CD4-positive, alpha-beta T cell treated with Interleukin-15 for 4 hours (primary cell): Measurements from ENCODE around the gene ARL6IP4.

Source experiments
- DNase-seq: peaks from one replicate; pipeline ENCODE4 v3.0.0-alpha.2; 2020; ENCODE audit warnings: low spot score

ARL6IP4 gene

DNA sequence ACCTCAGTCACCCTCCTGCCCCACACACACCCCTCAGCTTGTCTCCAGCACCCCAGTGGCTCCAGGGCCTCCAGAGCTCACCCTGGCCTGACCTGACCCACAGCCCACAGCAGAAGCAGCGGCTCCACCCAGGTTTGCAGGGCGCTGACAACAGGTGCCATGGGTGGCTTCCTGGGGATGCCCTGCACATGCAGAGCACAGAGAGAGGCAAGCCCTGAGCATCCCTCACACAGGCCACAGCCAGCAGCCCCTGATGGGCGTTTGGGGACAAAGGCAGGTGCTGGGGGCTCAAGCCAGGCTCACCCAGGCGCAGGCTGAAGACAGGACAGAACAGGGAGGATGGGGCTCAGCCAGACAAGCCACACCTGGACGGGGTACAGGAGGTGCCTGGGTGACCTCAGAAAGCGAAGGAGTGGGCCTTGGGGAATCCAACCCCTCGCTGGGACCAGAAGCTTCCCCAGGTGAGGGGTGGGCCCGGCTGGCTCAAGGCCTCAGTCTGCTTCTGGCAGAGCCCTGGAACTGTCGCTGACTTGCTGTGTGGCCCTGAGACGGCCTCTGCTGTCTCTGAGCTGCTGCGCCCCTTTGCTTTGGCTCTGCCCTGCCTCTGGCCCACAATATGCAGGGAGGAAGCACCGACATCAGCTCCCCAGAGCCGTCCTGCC lies 10.6 kb downstream of the ARL6IP4 start:
- no peak for DNase-seq

DNA sequence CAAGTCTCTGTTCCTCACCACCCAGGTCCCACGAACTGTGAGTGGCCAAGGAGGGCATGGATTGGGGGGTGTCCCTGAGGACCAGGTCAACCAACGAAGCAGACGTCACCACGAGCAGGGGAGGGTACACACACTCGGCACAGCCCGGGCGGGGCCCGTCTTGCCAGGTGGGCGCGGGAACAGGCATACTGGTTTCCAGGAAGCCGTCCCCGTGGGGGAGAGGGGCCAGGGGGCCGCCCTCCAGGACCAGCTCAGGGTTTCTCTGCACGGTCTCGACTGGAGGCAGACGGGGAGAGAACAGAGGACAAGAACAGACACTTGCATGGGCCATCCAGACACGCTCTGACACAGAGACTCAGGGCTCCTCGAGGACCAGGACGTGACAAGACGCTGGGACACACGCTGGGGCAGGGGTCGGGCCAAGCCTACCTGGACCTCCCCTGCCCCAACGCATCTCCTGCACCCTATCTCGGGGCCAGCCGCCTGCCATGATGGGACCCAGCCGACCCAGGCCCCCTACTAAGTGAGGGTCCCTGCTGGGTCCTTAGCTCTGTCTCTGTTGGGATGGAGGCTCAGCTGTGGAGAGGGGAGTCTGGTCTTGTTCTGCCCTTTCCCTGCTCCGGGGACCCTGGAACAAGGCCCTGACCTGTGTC lies 11.3 kb downstream of the ARL6IP4 start:
- no peak for DNase-seq

DNA sequence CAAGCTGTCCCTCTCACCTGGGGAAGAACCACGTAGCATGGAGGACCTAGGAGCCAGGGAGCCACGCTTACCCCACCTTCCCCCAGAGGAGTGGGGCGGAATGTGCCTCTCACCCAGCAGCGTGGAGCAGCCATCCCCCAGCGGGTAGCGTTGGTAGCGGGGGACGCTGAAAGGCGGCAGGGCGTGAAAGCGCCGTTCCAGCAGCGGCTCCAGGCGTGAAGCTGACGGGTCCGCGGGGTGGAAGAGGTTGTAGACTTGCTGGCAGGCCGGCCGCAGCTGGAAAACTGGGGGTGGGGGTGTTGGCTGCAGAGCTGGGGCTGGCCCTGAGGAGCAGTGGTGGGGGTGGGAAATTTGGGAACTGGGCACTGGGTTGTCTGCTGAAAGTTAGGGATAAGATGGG lies 11.9 kb downstream of the ARL6IP4 start:
- no peak for DNase-seq

DNA sequence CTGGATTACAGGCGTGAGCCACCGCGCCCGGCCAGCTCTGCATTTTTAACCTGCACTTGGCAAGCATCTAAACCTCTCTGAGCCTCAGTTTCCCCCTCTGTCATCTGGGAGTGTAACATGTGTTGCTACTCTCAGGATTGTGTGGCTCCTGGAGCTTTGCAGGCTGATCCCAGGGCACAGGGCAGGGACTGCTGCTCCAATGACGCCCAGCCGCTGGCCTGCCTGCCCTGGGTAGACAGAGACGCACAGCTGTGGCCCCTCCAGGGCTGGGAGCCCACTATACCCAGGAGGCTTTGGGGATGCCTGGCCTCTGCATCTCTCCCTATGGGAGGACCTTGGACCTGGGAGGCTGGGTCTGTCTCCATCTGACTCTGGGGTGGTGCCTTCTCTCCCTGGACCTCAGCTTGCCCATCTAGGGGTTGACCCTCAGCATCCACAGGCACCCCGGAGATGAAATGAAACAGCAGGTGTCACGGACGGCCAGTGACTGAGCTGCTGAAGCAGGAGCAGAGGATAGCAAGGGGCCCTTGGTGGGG lies 13.7 kb downstream of the ARL6IP4 start:
- no peak for DNase-seq

DNA sequence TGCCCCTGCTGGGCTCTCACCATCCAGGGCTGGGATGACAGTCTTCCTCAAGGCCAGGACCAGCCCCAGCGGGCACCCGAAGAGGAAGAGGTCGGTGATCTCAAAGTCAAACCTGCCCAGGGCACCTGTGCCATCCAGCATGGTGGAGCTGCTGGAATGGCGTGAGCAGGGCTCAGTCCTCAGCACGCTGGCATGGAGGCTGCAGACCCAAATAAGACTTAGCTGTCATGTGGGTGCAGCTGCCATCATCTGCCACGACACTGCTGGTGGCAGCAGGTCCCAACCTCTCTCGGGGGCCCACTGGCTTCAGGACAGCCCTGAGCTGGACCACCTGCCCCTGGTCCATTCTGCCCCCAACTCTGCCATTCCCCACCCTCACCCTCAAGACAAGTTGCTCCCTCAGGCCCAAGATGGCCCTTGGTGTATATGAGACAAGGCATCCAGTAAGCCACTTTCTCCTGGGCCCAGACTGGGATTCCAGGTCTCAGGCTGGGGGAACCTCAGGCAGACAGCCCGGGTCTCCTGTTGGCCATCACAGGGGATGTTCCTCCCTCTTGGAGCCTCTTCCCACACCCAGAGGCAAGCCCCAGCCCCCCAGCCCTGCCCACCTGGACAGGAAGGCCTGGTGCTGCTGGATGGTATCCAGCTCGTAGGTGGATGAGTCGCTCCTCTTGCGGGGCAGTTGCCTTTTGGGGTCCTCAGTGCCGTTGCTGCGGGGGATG lies 14.5 kb downstream of the ARL6IP4 start:
- no peak for DNase-seq

DNA sequence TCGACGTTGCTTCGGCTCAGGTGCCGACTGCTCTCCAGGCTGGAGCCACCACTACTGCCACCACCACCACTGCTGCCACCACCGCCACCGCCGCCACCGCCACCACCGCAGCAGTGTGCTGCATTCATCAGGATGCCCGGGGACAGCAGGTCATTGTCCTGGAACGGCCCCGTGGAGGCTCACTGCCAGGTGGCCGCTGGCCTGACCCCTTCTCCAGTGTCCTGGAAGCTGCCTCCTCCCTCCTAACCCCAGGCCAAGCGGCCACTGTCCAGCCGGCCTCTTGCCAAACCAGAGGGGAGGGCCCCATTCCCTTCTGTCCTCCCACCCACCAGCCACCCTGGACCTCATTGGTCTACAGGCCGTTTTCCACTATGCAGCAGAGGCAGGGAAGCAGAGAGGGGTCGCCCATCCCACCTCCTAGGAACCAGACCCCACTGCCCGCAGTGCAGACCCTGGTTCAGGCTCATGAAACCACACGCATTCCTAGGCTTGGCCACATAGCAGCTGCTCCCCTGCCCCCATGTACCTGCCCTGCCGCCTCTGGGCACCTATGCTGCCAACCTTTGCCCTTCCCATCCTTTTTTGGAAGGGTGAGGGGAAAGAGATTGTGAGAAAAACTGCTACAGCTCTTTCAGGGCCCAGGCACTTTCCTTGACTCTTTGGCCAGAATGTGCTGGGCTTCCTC lies 15.2 kb downstream of the ARL6IP4 start:
- no peak for DNase-seq

DNA sequence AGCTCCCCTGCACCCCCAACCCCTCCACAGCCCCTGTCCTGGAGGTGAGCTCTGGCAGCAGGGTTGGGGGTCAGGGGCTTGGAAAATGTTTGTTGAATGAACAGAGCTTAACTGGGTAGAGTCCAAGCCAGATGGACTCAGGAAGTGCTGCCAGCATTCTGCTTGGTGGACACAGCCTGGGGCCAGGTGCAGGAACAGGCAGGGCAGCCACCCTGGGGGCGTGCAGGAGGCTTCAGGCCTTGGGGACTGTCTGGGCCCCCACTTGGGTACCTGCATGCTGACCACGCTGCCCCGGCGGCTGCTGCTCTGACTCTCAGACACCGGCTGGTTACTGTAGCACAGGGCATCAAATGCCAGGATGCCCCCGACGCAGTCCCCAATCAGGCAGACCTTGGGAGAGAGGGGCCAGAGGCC lies 15.7 kb downstream of the ARL6IP4 start:
- DNase-seq: no peak

DNA sequence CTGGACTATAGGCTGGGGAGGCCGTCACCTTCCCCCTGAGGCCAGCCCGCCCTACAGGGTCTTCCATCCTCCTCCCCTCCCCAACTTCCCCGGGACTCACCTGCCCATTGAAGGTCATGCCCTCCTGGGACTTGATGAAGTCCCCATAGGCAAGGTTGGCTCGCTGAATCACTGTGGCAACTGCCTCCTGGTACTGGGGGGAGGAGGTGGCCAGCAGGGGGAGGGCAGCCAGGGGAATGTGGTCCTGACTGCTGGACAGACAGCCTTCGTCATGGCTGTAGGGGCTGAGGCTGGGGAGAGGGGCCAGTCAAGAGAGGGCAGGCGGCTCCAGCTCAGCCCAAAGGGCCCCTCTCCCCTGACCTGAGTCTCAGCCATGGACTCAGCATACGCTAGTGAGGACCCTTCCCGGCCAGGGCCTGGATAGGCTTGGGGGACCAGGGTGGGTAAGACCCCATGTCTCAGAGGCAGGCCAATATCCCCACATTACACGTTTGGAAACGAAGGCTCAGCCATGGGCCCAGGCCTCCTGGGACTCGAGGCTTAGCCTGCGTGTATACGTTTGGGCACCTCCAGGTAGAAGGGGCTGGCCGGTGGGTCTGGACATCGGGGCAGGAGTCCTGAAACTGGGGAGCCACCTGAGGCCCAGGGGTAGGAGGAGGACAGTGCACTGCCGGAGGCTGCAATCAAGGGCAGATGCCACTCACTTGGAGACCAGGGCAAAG lies 16.3 kb downstream of the ARL6IP4 start:
- DNase-seq: no peak

DNA sequence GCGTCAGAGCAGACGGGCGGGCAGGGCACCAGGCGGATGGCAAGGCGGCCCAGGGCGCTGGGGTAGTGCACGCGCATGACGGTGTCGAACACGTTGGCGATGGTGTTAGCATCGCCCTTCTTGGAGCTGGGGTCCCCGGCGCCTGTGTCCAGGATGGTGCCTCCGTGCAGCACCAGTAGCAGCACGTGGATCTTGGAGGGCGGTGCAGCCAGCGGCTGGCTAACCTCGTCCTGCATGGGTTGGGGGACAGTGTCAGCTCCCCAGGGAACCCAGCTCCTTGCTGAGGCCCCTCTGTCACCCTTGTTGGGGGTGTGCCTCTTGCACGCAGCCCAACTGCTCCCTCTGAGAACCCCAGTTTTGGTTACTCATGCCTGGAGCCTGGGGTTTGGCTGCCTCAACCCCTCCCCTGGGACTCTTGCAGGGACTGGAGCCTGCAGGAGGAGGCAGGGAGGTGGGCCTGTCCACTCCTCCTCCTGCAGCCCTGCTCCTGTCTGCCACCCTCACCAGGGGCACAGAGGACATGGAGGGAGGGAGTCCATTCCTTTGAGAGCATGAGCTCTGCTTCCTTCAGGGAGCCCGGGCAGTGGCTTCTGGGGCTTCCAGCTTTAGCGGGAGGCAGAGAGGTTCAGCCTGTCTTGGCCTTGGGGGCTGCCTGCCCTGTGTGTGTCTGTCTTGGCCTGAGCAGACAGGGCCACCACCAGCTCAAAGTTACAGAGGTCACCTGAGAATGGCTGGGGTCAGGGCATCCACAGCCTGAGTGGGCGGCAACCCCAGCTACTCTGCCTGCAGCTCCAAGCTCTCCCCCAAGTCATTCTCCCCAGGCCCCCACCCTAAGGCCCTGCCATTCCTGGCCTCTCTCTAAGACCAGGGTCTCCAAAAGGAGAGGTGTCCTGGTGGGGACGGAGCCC lies 17.1 kb downstream of the ARL6IP4 start:
- DNase-seq: no peak

DNA sequence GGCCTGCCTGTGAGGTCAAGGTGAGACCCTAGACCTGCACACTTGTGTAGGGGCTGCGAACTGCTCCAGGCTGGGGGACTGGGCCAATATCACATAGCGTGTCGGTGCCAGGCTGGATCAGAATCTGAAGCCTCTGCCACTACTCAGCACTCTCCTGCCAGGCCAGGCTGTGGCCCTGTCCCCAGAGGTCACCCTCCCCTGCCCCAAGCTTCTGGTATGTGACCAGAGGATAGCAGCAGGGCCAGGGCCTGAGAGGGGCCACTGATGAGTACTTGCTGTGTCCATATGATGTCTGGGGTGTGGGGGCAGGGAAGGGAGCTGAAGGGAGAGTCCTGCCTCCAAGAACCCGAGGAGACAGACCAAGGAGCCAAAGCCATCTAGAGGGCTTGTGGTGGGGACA lies 17.8 kb downstream of the ARL6IP4 start:
- no peak for DNase-seq

DNA sequence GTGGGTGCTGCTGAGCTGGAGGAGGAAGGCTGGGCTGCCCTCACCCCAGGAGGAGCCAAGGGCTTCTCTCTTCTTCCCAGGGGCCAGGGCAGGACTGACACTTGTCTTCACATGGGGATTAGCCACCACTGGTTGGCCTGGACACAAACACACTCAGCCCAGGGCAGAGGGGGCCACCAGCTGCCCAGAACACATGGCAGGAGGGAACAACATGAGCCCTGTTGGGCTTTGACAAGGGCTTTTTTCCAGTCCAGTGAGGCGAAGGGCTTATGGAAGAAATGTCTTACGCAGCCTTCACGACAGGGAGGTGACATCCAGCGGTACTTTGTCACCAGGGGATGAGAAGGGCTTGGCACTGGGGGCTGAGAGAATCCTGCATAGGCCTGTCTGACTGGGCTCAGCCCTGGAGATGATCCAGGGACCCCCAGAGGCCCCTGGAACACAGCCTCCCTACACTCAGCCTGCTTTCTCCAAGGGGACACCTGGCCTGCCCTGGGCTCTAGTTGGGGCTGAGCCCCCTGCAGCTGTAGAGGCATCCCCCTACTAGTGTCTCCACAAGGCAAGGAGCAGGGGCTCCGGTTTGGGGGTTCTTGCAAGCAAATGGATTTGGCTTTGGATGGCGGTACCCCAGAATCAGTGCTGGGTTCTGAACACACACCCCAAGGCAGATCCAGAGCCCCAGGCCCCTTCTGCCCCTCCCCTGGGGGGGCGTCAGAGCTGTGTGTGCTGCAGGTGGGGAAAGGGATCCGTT lies 18.9 kb downstream of the ARL6IP4 start:
- no peak for DNase-seq

DNA sequence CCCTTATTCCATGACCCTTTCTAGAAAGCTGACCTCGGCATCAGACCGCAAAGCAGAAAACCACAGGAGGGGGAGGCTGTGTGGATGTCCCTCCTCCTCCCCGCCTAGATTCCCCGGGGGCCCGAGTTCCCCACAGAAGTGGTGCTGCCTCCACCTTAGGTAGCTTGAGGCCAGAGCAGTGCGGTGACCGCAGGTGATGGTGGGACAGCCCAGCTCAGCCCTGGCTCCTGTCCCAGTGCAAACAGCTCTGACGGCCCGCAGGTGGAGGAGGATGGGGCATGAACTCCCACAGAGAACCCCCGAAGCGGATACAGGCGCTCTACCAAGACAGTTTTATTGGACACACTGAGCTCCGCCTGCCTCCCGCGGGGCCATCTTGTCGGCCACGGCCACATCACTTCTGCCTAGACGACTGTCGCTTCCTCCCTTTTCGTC lies 19.5 kb downstream of the ARL6IP4 start:
- no peak for DNase-seq

DNA sequence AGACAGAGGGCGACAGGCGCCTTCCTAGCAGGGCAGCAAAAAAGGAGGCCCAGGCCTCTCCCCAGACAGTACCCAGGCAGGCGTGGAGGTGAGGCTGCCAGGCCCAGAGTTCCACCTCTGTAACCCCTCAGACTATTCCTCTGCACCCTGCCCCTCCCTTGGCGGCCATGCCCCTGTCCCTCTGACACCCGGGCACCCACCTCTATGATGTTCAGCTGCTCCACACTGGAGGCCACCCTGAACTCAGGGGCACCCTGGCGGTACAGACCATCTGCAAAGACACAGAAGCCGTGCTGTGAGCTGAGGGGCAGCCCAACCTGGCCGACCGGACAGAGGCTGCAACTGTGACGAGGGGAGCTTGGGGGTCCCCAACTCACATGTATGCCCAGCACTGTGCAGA lies 20.1 kb downstream of the ARL6IP4 start:
- DNase-seq: no peak

DNA sequence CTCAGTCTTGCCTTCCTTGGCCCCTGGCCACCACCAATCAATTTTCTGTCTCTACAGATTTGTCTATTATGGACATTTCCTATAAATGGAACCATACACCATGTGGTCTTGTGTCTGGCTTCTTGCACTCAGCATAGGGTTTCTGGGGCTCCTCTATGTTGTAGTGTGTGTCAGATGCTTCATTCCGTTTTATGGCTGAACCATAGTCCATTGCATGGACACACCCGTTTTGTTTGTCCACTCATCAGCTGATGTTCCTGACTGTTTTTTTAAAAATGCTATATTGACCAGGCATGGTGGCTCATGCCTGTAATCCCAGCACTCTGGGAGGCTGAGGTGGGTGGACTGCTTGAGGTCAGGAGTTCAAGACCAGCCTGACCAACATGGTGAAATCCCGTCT lies 21.0 kb downstream of the ARL6IP4 start:
- no peak for DNase-seq

DNA sequence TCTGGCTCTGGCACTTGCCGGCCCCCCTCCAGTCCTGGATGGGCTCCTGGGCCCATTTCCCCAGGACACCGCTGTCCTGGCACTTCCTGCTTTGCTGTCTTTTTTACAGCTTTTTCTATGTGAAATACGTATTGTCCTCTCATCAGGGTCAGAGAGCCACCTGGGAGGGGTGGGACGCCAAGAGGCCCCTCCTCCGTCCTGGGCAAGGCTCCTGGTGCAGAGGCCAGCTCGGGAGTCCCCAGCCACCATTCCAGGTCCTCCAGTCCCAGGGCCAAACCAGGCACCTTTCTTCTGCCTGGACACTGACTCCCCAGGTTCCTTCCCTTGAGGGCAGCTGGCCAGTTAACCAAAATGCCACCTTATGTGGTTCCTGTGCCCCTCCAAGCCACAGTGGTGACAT lies 22.8 kb downstream of the ARL6IP4 start:
- DNase-seq: no peak

DNA sequence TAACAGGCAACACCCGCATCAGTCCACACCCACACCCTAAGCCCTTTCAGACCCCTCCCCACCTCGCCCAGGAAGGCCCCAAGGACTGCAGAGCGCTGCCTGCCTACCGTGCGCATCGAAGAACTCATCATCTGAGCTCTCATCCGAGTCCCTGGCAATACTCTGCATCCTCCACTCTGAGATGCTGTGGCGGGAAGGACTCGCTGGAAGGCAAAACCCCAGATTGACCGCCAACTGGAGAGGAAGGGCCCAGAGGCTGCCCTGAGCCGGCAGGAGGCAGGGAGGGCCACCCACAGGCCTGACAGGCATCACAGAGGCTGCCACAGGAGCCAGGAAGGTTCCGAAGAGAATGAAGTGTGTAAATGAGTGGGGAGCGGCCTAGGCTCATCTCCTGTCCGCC lies 23.8 kb downstream of the ARL6IP4 start:
- no peak for DNase-seq

DNA sequence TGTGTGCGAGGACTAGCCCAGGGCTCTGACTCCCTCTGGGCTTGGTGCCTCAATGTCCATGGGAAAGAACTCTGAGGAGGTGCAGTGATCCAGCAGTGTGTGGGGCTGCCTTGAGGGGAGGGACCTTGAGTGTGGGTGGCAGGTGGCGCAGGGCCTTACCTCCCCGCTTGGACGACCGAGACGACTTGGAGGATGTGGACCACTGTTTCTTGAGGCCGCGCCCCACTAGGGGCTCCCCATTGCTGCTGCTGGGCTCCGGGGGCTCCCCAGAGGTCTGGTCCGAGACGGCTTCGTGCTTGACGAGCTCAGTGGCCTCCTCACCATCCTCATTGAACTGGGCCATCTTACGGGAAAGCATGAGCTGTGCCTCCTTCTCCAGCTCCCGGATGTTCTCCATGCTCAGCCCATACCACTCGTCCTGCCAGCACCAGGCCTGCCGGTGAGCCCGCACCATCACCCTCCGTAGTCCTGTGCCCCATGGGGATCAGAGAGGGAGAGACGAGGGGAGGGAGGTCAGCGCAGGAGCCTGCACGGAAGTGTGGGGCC lies 24.7 kb downstream of the ARL6IP4 start:
- no peak for DNase-seq

DNA sequence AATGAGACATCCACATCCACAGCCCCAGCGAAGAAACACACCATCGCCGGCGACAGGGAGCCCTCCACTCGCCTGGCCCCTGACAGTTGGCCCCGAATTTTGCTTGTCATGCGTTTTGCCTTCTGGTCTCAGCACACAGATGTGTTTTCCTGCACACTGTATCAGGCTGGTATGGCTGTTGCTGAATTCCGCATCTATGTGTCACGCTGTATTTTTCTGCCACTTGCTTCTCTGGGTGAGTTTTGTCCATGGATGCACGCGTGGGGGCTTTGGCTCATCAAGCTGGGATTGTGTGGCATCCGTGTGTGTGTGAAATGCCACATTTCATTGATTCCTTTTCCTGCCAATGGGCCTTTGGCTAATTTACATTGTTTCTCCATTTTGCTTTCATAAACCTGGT lies 26.5 kb downstream of the ARL6IP4 start:
- DNase-seq: no peak

DNA sequence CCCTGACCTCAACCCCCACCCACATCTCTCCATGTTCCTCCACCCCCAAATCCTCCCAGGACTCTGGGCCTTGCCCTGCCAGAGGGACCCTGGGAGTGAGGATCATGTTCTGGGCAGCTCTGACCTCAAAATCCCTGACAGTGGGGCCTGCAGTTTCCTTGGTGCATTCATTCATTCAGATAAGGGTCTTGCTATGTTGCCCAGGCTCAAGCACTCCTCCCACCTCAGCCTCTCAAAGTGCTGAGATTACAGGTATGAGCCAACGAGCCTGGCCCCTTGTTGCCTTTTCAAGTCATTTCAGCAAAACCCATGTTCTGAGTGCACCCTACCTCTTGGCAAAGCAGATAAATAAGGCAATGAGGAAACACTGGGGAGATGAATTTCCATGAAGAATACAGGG lies 29.6 kb downstream of the ARL6IP4 start:
- DNase-seq: no peak

DNA sequence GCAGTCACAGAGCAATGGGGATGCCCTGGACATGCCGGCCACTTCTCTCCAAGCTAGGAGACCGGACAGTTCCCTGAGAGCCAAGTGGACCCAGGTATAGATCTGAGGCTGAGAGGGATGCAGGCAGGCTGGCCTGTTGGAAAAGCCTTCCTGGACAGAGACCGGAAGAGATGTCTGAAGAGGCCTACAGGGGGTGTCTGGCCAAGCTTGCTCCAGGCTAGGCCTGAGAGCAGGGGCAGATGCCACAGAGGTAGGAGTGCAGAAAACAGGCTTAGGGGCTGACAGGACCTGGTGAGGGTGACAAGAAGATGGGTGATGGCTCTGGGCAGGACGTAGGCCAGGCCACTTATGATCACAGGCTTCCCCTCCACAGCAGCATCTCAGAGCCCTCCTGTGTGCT lies 30.2 kb downstream of the ARL6IP4 start:
- DNase-seq: no peak
